ENCODE measurements around the gene DPH1.

GRCh38 chr17:2055292-2056205 is 25.6 kb downstream of the DPH1 start:
- TF ChIP-seq CTCF (IDR thresholded peaks at IDR 0.05) (no peak), PBX3 (IDR thresholded peaks at IDR 0.05) (no peak), ELK1 (IDR thresholded peaks at IDR 0.05; ENCODE audit: low read depth, low read length) (no peak), POLR2A (IDR thresholded peaks at IDR 0.05; ENCODE audit: low read length) (no peak), ATOH8 (CRISPR knock-in tag; IDR thresholded peaks at IDR 0.05; ENCODE audit: low read depth) (no peak), JUNB (IDR thresholded peaks at IDR 0.05) (no peak), E2F6 (IDR thresholded peaks at IDR 0.05; ENCODE audit: borderline replicate concordance, low read depth) (no peak), CHD2 (IDR thresholded peaks at IDR 0.05; ENCODE audit: low read length, partially characterized antibody) (no peak)

Data from A549 (cell line).